BE2C (cell line): ENCODE data around the gene PRKN.

ENCODE experiments used
- DNase-seq: peaks from one replicate; pipeline ENCODE4 v3.0.0-alpha.2; 2020
- H3K27me3 ChIP-seq: fragments of 250-450 bp; sonication (Bioruptor Pico); 2 replicates; pipeline ENCODE4 v1.5.1; 2020; ENCODE audit warnings: mild to moderate bottlenecking
- H3K36me3 ChIP-seq: fragments of 250-450 bp; sonication (Bioruptor Pico); 2 replicates; pipeline ENCODE4 v1.5.1; 2020; ENCODE audit warnings: mild to moderate bottlenecking
- H3K4me1 ChIP-seq: fragments of 250-450 bp; sonication (Bioruptor Pico); 2 replicates; pipeline ENCODE4 v1.5.1; 2020
- H3K4me3 ChIP-seq: 2 replicates; pipeline ENCODE4 v1.5.1; 2011; ENCODE audit warnings: low read depth, low read length
- H3K9me3 ChIP-seq: fragments of 250-450 bp; sonication (Bioruptor Pico); 2 replicates; pipeline ENCODE4 v1.5.1; 2020
- CTCF ChIP-seq: IDR thresholded peaks from 2 replicates; pipeline ENCODE4 v1.5.1; 2012; ENCODE audit warnings: mild to moderate bottlenecking, low read depth, low read length

PRKN gene

GRCh38 chr6:161452241-161452640 lies 1275.3 kb downstream of the PRKN start:
- H3K4me1 ChIP-seq: no peaks in the 10 kb centered on the region
- no peaks in the 10 kb centered on the region for H3K36me3 ChIP-seq
- DNase-seq: no peak
- no peaks in the 10 kb centered on the region for H3K27me3 ChIP-seq
- TF ChIP-seq CTCF: no peak
- no peak overlapping the region for H3K4me3 ChIP-seq
- no peaks in the 10 kb centered on the region for H3K9me3 ChIP-seq

GRCh38 chr6:161449521-161449920 lies 1278.0 kb downstream of the PRKN start:
- H3K36me3 ChIP-seq: no peaks in the 10 kb centered on the region

GRCh38 chr6:161446949-161447348 lies 1280.6 kb downstream of the PRKN start:
- no peaks in the 10 kb centered on the region for H3K9me3 ChIP-seq
- TF ChIP-seq CTCF: no peak
- H3K36me3 ChIP-seq: no peaks in the 10 kb centered on the region
- no peak overlapping the region for H3K4me3 ChIP-seq
- H3K4me1 ChIP-seq: no peaks in the 10 kb centered on the region; the same call in 1 of the 2 replicates
- no peaks in the 10 kb centered on the region for H3K27me3 ChIP-seq
- no peak for DNase-seq

More at GRCh38 chr6:161449521-161449920, 1278.0 kb downstream of the PRKN start:
- Histone ChIP-seq H3K4me1 (no peaks in the 10 kb centered on the region; the same call in 1 of the 2 replicates), H3K4me3 (no peak overlapping the region), H3K9me3 (no peaks in the 10 kb centered on the region), H3K27me3 (no peaks in the 10 kb centered on the region)
- TF ChIP-seq CTCF: no peak
- DNase-seq: no peak

GRCh38 chr6:161446296-161446925 lies 1281.2 kb downstream of the PRKN start:
- TF ChIP-seq CTCF: no peak
- Histone ChIP-seq H3K27me3 (no peaks in the 10 kb centered on the region), H3K36me3 (no peaks in the 10 kb centered on the region), H3K9me3 (no peaks in the 10 kb centered on the region), H3K4me3 (no peak overlapping the region), H3K4me1 (no peaks in the 10 kb centered on the region; the same call in 1 of the 2 replicates)
- peak; percentile 17 for DNase-seq

GRCh38 chr6:161445021-161445799 lies 1282.4 kb downstream of the PRKN start:
- Histone ChIP-seq H3K9me3 (no peaks in the 10 kb centered on the region), H3K36me3 (no peaks in the 10 kb centered on the region), H3K27me3 (no peaks in the 10 kb centered on the region), H3K4me1 (no peaks in the 10 kb centered on the region; the same call in 1 of the 2 replicates), H3K4me3 (no peak overlapping the region)
- no peak for DNase-seq
- no peak for TF ChIP-seq CTCF

- no peaks in the 10 kb centered on the region for H3K36me3 ChIP-seq
- no peaks in the 10 kb centered on the region for H3K27me3 ChIP-seq
- H3K4me1 ChIP-seq: no peaks in the 10 kb centered on the region; the same call in 1 of the 2 replicates
- TF ChIP-seq CTCF: no peak
- no peaks in the 10 kb centered on the region for H3K9me3 ChIP-seq
- DNase-seq: no peak
- H3K4me3 ChIP-seq: no peak overlapping the region
Measured at GRCh38 chr6:161444464-161444863, 1283.1 kb downstream of the PRKN start.
